HPDE6-E6E7 (cell line): ENCODE data around the gene DCAF10.
"Not testable (repeated sequence)": the region's sequence is repeated elsewhere in the genome, so short reads cannot be mapped to it uniquely, and the experiment has no call there.

ENCODE experiments used
- DNase-seq: peaks from one replicate; pipeline ENCODE4 v3.0.0; 2011; ENCODE audit warnings: missing footprints; ENCODE audit errors: extremely low spot score

Gene DCAF10

GRCh38 chr9:37909326-37909725 is 108.7 kb downstream of the DCAF10 start:
- DNase-seq: no peak

- DNase-seq: not testable (repeated sequence)
Measured at GRCh38 chr9:37909836-37910235, 109.2 kb downstream of the DCAF10 start.

DNA sequence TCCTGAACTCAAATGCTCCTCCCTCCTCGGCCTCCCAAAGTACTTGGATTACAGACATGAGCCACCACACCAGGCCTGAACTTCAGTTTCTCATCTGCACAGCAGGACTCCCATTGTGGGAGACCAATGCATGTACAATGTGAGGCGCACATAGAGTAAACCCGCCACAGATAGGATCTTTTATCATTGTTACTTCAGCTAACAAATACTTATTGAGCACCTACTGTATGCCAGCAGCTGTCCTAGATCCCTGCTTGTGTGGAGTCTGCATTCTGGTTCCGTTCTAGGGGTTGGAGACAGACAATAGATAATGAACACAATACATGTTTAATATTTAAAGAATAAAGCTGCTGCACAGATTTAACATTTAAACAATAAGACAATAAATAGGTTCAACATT is 109.7 kb downstream of the DCAF10 start:
- no peak for DNase-seq

DNA sequence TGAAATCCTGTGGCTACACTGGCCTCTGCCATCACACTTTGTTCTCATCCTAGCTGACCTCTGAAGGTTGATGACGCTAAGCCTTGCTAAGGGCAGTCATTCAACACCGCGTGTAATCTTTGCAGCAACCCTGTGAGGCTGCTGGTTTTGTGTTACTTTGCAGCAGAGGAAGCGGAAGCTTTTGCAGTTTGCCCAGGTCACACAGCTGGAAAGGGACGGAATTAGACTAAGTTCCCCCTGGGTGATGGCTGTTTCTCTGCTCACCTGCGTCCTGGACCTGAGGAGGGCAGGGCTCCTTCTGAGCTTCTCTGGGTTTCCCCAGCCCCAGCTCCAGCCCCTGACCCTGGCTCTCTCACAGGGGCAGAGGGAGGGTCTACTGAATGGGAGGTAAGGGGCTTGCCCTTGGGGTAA is 110.7 kb downstream of the DCAF10 start:
- no peak for DNase-seq

DNA sequence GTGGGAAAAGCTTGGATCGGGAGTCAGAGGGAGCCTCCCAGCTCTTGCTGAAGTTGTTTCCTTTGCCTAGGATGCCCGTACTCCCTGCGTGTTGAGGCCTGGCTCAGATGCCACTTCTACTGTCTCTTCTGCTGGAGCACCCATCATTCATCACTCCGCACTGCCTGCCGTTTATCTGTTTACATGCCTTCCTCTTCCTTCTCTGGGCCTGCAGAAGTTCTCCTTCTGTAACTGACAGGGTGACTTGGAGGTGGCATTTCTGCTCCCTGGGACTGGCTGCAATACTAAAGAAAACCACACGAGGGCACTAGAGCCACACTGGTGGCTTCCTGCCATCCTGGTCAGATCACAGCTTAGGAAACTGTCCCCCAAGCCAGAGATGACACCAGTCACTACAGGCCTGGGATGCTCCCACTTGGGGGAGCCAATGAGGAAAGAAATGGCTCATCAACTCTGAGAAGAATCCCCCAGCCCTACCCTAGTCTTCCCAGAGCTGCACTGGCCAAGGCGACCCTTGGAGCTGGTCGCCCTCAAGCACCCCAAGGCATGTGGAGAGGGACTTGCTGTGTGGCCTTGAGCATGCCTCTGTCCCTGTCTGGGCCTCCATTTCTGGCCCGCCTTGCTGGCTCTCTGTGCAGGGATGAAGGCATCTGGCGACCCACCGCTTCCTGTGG is 113.0 kb downstream of the DCAF10 start:
- DNase-seq: peak; percentile 66

DNA sequence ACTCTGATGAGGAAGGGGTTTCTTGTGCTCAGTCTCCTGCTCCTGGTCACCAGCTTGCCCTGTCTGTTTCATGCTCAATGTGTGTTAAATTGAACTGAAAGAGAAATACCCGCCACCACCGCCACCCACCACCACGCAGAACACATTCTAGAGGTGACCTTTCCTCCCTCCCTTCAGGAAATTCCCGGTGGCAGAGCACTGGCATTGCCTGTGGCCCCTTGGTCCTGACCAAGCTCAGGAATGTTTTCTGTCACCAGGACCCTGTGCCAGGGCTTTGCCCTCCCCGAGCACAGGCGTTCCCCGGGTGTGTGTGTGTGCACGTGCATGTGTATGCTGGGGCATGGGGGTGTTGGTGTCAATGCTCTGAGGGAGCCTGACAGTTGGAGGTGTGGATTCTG is 113.6 kb downstream of the DCAF10 start:
- DNase-seq: no peak

GRCh38 chr9:37914701-37915358 is 114.2 kb downstream of the DCAF10 start:
- no peak for DNase-seq

DNA sequence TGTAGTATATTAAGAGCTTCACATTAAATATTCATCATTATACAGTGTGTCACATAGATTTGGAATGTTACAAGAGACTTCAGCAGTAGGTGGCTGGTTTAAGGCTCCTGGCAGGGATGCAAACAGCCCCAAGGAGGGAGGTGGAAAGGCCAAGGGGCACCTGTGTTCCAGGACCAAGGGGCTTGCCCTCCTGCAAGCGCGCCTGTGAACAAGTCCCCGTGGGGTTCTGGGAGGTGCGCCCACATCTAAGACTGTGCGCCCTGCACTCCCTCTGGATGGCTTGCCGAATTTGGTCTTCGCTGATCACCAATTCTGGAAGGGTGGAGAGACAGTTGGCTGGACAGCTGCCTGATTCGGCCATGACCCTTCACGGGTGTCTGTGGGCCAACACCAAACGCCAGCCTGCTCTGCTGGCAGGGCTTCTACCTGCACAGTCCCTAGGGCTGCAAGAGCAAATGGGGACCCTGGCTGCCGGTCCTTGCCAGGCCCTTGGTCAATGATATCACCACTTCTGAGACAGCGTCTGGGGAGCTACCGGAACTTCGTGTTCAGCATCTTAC is 115.4 kb downstream of the DCAF10 start:
- DNase-seq: no peak

DNA sequence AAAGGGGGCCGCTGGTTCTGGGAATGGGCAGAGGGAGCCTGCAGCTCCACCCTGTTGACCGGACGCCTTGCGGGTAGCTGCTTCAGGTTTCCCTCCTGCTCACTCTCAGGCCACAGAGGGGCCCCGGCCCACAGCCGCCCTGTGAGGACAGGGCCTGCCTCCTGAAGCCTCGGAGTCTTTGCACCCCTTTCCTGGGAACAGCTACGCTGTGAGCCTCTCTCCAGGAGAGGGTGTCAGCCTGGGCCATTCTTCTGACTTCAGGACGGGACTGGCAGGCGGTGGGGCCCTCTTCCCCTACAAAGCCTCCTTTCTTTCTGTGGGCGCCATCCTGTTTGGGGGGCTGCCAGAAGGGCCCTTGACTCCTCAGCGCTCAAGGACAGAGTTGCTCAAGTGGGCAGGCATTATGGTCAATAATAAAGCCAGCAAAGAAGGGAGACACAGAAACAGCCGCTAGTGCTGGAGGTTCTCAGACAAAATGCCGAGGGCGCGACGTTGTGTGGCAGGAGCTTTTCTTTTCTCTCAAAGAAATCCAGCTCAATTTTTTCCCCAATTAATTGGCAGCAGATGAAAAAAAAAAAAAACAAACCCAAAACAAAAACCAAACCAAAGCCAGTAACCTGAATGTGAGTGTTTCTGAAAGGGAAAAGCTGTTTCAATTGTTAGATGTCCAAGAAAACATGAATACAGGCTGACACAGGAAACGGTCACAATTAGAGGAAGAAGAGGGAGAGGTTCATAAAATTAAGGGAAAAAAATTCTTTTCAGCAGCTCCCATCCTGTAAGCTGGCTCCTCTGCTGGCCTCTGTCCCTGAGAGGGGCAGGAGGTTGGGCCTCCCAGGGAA is 116.1 kb downstream of the DCAF10 start:
- no peak for DNase-seq
